ENCODE data around the gene ATP8A2.

GRCh38 chr13:25978961-25979360 lies 607.2 kb downstream of the ATP8A2 start:
- TF ChIP-seq TAF1 (IDR thresholded peaks at IDR 0.05; ENCODE audit: borderline replicate concordance, insufficient read depth, low read length) (no peak), REST (IDR thresholded peaks at IDR 0.05; ENCODE audit: insufficient read depth in 1 of 2, low read depth in 2 of 2, low read length in 2 of 2) (no peak)

Measured in PFSK-1 (cell line).